ENCODE data around the gene DMTF1.

DMTF1 gene

GRCh38 chr7:87147500-87147899 lies 4.8 kb upstream of the DMTF1 start:
- DNase-seq (ENCODE audit: low read depth): no peak

- DNase-seq (ENCODE audit: low read depth): no peak
Observed at GRCh38 chr7:87148332-87148955, 3.8 kb upstream of the DMTF1 start.

- no peak for DNase-seq (ENCODE audit: low read depth)
Observed at GRCh38 chr7:87151002-87151728, 1.1 kb upstream of the DMTF1 start.

GRCh38 chr7:87151729-87152111 lies 533 bp upstream of the DMTF1 start:
- DNase-seq (ENCODE audit: low read depth): no peak

- DNase-seq (ENCODE audit: low read depth): peak; percentile 9
Observed at GRCh38 chr7:87152897-87153641, 816 bp downstream of the DMTF1 start.

GRCh38 chr7:87154166-87154565 lies 1.9 kb downstream of the DMTF1 start:
- no peak for DNase-seq (ENCODE audit: low read depth)

GRCh38 chr7:87154569-87154968 lies 2.3 kb downstream of the DMTF1 start:
- no peak for DNase-seq (ENCODE audit: low read depth)

- no peak for DNase-seq (ENCODE audit: low read depth)
Observed at GRCh38 chr7:87155788-87156187, 3.5 kb downstream of the DMTF1 start.

GRCh38 chr7:87156709-87157108 lies 4.5 kb downstream of the DMTF1 start:
- no peak for DNase-seq (ENCODE audit: low read depth)

- no peak for DNase-seq (ENCODE audit: low read depth)
Observed at GRCh38 chr7:87159538-87159937, 7.3 kb downstream of the DMTF1 start.

- no peak for DNase-seq (ENCODE audit: low read depth)
Observed at GRCh38 chr7:87164433-87164832, 12.2 kb downstream of the DMTF1 start.

- DNase-seq (ENCODE audit: low read depth): no peak
Observed at GRCh38 chr7:87170828-87171227, 18.6 kb downstream of the DMTF1 start.

- no peak for DNase-seq (ENCODE audit: low read depth)
Observed at GRCh38 chr7:87171282-87171934, 19.2 kb downstream of the DMTF1 start.

- no peak for DNase-seq (ENCODE audit: low read depth)
Observed at GRCh38 chr7:87173471-87173870, 21.2 kb downstream of the DMTF1 start.

GRCh38 chr7:87178320-87178719 lies 26.1 kb downstream of the DMTF1 start:
- no peak for DNase-seq (ENCODE audit: low read depth)

- no peak for DNase-seq (ENCODE audit: low read depth)
Observed at GRCh38 chr7:87179180-87179579, 26.9 kb downstream of the DMTF1 start.

GRCh38 chr7:87187120-87187519 lies 34.9 kb downstream of the DMTF1 start:
- DNase-seq (ENCODE audit: low read depth): no peak

- DNase-seq (ENCODE audit: low read depth): no peak
Observed at GRCh38 chr7:87188930-87189329, 36.7 kb downstream of the DMTF1 start.

GRCh38 chr7:87190783-87191182 lies 38.5 kb downstream of the DMTF1 start:
- DNase-seq (ENCODE audit: low read depth): no peak

GRCh38 chr7:87192784-87193487 lies 40.7 kb downstream of the DMTF1 start:
- no peak for DNase-seq (ENCODE audit: low read depth)

GRCh38 chr7:87193912-87194311 lies 41.7 kb downstream of the DMTF1 start:
- DNase-seq (ENCODE audit: low read depth): no peak

GRCh38 chr7:87199241-87199640 lies 47.0 kb downstream of the DMTF1 start:
- no peak for DNase-seq (ENCODE audit: low read depth)
